ENCODE results near the gene AQP12B.

GRCh38 chr2:240704651-240705050, 22.0 kb upstream of the AQP12B start:
- TF ChIP-seq, protein P1, sequence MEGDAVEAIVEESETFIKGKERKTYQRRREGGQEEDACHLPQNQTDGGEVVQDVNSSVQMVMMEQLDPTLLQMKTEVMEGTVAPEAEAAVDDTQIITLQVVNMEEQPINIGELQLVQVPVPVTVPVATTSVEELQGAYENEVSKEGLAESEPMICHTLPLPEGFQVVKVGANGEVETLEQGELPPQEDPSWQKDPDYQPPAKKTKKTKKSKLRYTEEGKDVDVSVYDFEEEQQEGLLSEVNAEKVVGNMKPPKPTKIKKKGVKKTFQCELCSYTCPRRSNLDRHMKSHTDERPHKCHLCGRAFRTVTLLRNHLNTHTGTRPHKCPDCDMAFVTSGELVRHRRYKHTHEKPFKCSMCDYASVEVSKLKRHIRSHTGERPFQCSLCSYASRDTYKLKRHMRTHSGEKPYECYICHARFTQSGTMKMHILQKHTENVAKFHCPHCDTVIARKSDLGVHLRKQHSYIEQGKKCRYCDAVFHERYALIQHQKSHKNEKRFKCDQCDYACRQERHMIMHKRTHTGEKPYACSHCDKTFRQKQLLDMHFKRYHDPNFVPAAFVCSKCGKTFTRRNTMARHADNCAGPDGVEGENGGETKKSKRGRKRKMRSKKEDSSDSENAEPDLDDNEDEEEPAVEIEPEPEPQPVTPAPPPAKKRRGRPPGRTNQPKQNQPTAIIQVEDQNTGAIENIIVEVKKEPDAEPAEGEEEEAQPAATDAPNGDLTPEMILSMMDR (CRISPR knock-in tag; IDR thresholded peaks at IDR 0.05), result no peak
- TF ChIP-seq SIN3A (IDR thresholded peaks at IDR 0.05; ENCODE audit: borderline replicate concordance, low read depth, low read length), result no peak
- TF ChIP-seq EP300 (IDR thresholded peaks at IDR 0.05; ENCODE audit: low read depth in 2 of 2, low read length in 2 of 2), result no peak
- TF ChIP-seq EP300 (CRISPR knock-in tag; IDR thresholded peaks at IDR 0.05; ENCODE audit: borderline replicate concordance), result no peak
- no peak for TF ChIP-seq CBX5 (CRISPR knock-in tag; IDR thresholded peaks at IDR 0.05; ENCODE audit: borderline replicate concordance)
- no peak for TF ChIP-seq TRIM24 (CRISPR knock-in tag; IDR thresholded peaks at IDR 0.05)
- no peak for TF ChIP-seq ISX (CRISPR knock-in tag; conservative IDR thresholded peaks at IDR 0.05)
- TF ChIP-seq BCL3 (CRISPR knock-in tag; IDR thresholded peaks at IDR 0.05), result no peak
- TF ChIP-seq MXI1 (IDR thresholded peaks at IDR 0.05; ENCODE audit: borderline replicate concordance, low read depth, low read length), result no peak
- no peak for TF ChIP-seq BHLHE40 (IDR thresholded peaks at IDR 0.05; ENCODE audit: low read length)
- no peak for TF ChIP-seq RAD51 (IDR thresholded peaks at IDR 0.05; ENCODE audit: borderline replicate concordance)
- TF ChIP-seq ZNF510 (CRISPR knock-in tag; IDR thresholded peaks at IDR 0.05; ENCODE audit: low read depth), result no peak

Measured in HepG2 (cell line).